GM19023 (cell line): ENCODE data around the gene NDRG4.

Experiments used
- ATAC-seq: cut with Tn5 transposase; IDR thresholded peaks from one replicate; pipeline ENCODE4 v1.9.1; 2021; ENCODE audit warnings: mild to moderate bottlenecking, moderate library complexity; ENCODE audit not compliant: unreplicated experiment

NDRG4 gene

GRCh38 chr16:58493756-58494431 is 6.0 kb upstream of the NDRG4 start:
- ATAC-seq: no peak

DNA sequence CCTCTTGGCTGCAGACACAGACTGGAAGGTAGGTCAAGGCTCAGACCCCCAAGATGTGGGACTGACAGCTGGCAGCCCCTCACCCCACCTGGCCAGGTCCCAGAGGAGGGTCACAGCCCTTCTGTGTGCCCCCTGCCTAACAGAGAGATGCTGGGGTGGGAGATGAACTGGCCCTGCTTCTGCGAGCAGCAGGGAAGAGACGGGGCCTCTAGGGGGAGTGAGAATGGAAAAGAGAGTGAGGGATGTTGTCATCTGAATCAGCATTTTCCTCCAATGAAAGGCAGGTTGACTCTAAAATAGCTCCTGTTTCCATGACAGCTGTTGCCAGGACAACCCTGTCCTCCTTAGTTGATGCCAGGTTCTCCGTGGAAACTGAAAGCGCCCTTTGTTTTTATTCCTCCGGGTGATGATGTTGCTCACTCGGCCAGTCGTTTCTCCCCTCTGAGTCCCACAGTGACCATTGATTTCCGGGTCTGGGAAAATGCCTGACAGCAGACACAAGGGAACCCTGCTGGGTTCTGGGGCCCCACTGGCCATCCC is 4.9 kb upstream of the NDRG4 start:
- peak; percentile 49 for ATAC-seq

DNA sequence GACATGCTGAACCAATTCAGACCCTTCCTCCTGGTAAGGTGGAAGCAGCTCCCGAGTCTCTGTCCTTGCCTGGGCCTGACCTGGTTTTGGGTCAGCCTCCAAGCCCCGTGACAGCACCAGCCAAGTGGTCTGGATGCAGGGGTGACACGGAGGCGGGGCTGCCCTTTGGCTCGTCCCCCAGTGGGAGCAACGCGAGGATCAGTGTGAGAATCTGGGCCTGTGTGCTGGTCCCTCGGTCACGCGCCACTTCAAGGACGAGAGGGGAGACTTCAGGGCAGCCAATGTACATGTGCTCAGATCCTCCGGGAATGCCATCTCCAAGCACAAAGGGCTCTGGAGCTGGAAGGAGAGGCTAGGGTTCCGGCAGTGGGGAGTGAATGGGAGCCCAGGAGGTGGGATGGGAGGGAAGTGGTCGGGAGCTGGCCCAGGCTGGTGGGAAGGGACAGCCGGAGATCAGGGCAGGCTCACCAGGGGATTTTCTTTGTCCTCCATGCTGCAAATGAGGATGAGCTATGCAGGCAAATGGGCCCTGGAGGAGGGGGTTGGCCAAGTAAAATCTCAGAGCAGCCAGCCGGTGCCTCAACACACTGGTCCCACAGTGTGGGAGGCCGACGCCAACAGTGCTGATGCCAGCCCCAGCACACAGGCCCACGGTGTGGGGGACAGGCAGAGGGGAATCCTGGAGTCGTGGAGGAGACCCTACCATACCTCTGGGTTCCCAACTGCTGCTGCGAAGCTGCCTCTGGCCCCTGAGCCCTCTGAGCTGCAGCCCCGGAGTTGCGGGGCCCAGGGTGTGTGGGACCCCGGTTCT is 4.2 kb upstream of the NDRG4 start:
- ATAC-seq: no peak

GRCh38 chr16:58497468-58497867 is 2.5 kb upstream of the NDRG4 start:
- no peak for ATAC-seq

DNA sequence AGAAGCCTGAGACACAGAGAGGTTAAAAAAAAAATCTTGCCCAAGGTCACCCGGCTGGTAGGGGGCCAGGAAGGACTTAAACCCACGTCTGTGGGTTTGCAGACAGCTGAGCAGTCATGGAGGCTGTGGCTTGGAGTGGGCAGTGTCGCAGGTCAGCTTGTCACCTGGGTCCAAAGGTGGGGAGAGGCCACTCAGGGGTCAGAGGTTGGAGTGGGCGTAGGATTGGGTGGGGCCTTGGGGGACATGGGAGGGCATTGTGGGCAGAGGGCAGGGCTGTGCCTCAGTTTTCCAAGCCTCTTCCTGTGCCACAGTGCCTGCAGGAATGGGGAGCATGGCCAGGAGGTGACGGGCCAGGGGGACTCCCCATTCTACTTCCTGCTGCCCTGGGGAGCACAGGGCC is 2.0 kb upstream of the NDRG4 start:
- ATAC-seq: no peak

DNA sequence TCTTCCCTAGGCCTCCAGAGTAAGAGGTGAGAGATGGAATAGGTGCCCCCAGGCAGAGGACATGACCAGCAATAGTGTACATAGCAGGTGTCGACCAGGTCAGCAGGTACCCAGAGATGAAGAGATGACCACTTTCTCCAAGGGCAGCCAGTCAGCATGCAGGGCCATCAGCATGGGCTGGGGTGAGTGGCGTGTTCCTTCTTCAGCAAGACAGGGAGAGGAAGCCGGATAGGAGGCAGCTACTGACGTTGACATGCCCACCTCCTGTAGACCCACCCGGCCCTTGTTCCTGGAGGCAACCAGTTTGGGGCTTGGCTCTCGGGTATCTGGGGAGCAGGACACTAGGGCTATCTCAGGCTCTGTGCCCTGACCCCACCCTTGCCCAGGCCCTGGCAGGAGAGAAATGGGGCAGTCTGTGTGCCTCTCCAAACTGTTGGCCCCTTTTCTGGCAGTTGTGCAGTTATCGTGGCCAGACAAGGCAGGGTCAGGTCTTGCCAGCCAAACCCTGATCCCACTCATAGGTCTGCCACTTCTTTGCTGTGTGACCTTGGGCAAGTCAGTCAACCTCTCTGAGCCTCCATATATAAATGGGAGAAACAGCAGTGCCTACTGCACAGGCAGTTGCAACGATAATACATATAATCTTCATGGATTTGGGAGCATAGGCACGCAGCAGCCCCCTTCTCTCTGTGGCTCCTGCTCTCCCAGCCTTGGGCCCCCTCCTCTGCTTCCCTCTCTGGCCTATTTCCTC is 1.4 kb upstream of the NDRG4 start:
- no peak for ATAC-seq

- ATAC-seq: no peak
These were observed 841 bp upstream of the NDRG4 start for GRCh38 chr16:58499092-58499511.

DNA sequence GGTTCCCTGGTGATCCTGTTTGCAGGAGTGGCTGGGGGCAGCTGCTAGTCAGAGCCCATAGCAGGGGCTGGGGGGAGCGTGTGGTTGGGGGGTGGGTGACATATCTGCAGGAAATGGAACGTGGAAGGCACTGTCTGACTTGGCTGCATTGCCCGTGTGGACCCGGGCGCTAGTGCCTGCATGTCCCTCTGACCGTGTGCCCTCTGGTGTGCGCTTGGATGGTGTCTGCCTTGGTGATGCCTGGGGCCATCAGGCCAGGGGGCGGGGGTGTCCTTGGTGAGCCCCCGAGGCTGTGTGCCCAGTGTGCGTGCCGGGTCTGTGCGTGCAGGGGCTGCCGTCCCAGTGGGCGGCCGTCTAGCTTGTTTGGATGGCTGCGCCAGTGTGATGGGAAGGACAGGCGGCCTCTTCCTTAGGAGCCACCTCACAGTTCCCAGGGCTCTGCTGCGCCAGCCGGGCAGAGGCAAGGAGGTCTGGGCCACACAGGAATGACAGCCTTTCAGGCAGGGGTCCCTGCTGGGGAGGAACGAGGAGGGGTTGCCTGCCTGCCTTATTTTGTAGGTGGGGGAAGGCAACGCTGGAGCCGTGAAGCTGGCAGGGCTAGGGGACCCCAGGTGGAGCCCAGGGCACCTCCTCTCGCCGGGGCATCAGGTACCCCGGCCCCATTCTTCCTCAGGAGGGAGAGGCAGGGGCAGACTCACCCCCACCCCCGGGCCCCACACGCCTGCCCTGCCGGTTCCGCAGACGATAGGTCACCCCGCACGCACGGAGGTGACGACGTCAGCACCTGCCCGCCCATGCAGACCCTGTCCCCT is 693 bp downstream of the NDRG4 start:
- ATAC-seq: no peak

DNA sequence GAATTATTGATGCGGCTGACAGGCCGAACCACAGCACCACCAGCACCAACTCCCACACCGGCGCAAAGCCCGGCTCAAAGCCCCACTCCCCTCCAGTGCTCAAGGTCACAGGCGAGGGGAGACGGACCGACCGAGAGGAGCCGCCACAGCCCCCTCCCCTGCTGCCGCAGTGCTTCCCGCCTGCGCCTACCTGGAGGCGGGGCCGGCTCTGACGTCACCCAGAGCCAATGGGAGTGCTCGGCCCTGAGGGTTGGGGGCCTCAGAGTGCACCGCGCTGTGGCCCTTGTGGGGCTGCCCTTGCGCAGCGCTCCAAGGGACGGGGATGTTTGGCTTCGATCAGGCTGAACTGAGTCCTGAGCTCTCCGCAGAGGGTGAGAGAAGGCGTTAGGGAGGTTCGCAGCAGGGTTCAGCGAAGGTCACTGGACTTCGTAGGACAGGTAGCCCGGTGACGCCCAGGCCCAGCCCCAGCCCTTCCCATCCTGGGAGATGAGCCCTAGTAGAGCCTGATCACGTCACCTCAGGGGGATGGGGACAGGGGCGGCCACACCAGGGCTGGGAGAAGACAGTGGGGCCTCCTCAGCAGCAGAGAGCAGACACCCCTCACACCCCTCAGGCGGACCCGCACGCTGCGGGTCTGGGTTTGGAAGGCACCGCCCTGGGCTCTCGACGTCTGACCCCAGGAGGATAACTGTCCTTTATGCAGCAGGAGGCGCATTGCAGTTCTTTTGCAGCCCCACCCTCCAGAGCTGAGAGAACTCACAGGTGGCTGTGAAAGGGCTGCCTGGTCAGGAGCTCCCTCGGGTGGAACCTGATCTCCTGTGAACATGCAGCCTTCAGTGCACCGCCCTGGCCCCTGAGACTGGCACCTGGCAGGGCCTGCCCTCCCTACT is 1.5 kb downstream of the NDRG4 start:
- ATAC-seq: no peak

- ATAC-seq: no peak
These were observed 2.4 kb downstream of the NDRG4 start for GRCh38 chr16:58502217-58502921.

DNA sequence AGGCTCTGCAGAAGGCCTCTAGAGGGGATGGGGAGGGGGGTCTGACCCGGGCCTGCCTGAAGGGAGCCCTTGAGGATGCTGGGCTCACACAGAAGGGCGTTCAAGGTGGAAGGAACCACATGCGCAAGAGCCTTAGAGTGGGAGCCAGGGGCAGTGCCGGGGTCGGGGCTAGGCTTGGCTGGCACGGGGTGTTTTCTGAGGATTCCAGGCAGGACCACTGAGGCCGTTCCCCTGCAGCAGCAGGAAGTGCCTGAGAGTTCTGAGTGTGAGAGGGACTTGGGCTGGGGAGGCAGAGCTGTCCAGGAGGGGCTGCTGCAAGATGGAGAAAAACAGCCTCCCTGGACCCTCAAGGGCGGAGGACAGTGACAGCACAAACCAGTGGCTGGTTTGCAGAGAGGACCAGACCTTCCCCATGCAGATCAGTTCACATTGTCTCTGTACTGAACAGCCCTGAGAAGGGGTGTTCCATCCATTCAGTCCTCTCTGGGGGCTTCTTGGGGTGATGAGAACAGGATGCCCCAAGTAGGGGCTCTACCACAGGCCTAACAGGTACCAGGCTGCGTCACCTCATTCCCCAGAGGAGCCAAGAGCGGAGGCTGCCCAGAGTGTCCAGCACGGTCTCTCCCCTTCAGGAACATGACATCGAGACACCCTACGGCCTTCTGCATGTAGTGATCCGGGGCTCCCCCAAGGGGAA is 3.4 kb downstream of the NDRG4 start:
- no peak for ATAC-seq

DNA sequence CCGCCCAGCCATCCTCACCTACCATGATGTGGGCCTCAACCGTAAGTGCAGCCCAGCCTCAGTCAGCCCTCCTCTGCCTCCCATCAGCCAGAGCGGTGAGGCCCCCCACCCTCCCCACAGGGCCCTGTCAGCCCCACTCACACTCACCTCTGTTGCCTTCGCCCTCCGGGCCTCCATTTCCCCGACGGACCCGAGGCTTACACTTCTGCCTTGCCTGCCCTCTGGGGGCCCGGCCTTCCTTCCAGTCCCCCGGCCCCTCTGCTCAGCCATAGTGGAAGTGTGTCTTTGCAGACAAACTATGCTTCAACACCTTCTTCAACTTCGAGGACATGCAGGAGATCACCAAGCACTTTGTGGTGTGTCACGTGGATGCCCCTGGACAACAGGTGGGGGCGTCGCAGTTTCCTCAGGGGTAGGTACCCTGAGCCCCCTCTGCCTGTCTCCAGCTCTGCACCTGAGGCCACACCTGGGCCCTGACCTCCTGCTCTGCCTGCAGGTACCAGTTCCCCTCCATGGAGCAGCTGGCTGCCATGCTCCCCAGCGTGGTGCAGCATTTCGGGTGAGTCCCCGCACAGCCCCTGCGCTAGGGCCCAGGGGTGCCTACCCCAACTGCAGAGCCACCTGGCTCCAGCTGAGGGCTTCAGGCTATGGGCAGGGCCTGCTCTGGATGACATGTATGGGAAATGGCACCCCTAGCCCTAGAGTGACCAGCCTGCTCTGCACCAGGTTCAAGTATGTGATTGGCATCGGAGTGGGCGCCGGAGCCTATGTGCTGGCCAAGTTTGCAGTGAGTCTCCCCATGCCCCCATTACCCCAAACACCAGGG is 4.1 kb downstream of the NDRG4 start:
- ATAC-seq: no peak

DNA sequence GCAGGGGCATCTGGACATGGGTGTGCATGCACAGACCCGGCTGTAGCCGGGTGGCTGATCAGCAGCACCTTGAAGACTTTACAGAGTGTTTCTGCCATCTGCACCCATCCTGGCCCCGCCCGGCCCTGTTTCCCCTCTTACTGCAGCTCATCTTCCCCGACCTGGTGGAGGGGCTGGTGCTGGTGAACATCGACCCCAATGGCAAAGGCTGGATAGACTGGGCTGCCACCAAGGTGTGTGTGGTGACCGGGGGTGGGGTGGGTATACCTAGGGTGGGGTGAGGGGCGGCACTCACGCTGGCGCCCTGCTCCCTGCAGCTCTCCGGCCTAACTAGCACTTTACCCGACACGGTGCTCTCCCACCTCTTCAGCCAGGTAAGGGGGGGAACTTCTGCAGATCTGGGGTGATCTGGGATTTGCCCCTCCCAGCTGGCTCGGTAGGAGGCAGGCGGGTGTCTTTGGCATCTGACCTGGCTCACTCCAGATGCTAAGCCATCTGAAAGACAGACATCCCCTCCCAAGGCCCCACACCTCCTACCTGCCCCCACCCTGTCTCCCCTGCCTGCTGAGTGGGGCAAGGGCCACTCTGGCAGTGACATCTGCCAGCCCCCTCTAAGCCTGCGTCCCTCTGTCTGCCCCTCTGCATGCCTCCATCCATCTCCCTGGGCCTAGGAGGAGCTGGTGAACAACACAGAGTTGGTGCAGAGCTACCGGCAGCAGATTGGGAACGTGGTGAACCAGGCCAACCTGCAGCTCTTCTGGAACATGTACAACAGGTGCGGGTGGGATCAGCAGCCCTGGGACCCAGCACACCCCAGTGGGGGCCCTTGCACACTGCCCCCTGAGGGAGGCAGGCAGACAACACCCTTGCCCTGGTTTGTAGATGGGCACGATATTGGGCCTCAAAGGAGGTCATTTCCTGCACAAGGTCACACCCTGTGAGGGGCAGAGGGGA is 6.6 kb downstream of the NDRG4 start:
- no peak for ATAC-seq

DNA sequence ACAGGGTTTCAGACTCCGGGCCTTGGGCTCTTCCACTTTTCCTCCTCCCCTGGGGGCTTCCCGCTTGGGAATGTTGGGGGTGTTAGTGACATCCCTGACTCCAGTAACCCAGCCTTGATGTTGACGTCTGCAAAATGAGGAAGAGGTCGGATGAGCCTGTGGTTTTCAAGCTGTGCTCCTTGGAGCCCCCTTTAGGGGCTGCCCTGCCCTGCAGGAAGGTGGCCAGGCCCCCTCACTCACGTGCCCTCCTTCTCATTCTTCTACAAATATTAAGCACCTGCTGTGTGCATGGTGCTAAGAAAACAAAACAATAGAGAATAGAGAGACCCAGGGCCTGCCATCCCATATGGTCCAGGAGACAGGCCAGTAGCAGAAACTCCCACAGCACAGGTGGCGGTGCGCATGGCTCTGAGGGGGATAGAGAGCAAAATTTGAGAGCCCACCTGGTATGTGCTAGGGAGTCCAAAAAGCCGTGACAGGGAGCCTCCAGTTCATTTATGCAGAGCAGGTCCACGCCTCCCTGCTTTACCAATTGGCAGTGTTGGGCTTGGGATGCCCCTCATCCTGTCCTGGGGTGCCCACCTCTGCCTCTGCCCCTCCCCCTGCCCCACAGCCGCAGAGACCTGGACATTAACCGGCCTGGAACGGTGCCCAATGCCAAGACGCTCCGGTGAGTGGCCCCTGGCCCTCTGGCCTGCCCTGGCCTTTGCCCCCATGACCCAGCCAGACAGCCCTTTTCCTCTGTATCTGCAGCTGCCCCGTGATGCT is 7.4 kb downstream of the NDRG4 start:
- ATAC-seq: no peak

- no peak for ATAC-seq
These were observed 8.2 kb downstream of the NDRG4 start for GRCh38 chr16:58507963-58508670.
